Head of caudate nucleus (tissue), 42 donors: ENCODE measurements around the gene ATP2B2.

Source experiments
- DNase-seq, 42 donors: peaks; one replicate each; pipeline versions ENCODE4 v3.0.0 to v3.0.0-alpha.2; 2020 to 2021; ENCODE audit warnings: mixed read lengths in 7 of 42
- intact Hi-C: fragments of 100-400 bp; cut with DNase I; formaldehyde crosslinking; loops from one replicate; pipeline ENCODE4 v1.15.0; 2022

Gene ATP2B2

DNA sequence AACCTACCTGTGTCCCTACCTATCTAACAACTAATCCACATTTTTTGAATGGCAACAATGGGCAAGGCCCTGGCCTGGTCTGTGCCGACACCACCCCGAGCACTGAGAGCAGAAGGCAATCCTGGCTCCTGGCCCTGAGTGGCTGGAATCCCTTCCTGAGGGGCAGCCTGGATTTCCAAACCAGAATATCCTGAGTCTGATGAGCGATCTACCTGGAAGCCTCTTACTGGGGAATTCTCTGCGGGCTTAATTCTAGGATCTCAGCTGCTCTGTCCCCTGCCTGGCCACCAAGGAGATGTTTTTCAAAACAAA, 22.1 kb downstream of the ATP2B2 start:
- intact Hi-C loops, result no loop called here
- no peak for DNase-seq

DNA sequence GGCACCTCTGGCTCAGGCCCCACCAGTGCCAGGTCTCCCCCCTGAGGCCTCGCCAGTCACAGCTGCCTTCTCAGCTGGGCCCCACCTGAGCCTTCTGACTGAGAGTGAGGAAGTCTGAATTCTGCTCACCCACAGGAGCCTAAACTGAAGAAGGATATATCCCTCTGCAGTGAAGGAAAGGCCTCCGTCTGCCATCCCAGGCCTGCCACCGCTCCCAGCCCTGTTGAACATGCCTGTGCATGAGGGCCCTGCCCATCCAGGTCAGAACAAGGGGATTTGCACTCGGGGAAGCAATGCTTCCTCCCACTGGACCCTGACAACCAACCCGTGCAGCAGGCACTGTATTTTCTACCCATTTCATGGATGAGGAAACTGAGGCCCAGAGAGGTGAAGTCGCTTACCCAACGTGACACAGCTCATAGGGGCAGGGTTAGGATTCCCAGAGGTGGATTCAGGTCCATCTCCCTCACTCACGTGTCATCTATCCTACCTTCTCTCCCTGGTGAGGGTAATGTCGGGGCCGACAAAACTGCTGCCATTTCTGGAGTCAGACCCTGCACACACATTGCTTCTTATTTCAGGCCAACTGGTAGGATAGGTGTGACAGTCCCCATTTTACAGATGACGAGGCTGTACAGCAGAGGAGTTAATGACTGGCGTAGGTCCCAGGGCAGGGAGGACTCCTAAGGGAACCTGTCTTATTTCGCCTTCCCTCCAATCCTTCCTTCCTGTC, 22.6 kb downstream of the ATP2B2 start:
- intact Hi-C loops, result no loop called here
- no peak for DNase-seq

DNA sequence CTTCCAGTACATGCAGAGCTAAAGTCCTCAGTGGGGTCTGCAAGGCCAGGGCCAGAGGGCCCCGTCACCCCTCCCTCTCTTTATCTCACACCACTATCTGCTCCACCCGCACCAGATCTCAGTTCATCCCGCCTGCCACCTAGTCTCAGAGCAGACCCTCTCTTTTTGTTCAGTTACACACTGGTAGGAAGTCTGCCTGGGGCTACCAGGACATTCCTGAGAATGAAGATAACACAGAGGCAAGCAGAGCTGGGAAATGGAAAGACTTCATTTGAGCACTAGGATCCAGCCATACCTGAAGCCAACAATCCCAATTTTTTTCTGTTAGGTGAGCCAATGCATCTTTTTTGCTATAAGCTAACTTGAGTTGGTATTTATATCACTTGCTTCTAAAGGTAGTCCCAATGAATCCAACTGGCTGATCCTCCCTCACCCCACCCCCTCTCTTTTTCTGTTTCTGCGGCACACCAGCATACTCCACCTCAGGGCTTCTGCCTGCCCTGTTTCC, 24.5 kb downstream of the ATP2B2 start:
- intact Hi-C loops, result no loop called here
- no peak for DNase-seq

DNA sequence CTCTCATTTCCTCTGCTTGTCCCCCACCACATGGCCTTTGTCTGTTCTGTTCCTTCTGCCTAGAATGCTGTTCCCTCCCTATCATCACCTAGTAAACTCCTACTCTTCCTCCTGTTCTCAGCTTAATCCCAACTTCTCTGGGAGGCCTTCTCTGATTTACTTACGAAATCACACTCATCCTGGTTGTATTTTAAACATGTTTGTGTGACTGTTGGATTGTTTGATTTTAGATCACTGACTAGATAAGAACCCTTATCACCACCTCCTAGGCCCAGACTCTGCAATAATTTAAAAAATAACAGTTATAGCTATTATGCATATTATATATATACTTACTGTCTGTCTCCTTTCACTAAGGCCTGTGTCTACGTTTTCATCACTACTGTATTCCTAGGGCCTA, 26.1 kb downstream of the ATP2B2 start:
- intact Hi-C loops, result no loop called here

DNA sequence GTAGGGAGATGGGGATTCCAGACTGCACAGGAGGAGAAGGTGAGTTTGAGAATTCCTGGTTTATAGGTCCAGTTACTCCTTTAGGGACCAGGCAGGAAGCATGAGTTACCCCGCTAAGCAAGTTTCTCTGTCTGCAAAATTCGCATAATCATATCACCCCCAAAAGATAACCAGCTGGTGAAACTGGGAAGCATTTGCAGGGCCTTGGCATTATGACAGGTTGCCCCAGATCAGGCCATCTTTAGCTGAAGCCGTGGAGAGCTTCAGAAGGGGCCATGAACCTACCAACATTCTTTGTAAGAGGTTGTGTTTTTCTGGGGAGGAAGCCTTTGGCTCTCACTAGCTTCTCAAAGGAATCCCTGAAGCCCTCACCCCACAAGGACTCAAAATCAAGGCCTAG, 29.4 kb downstream of the ATP2B2 start:
- no peak for DNase-seq
- intact Hi-C loops, result no loop called here

More for the DNA sequence above, 26.1 kb downstream of the ATP2B2 start:
- DNase-seq, result no peak

DNA sequence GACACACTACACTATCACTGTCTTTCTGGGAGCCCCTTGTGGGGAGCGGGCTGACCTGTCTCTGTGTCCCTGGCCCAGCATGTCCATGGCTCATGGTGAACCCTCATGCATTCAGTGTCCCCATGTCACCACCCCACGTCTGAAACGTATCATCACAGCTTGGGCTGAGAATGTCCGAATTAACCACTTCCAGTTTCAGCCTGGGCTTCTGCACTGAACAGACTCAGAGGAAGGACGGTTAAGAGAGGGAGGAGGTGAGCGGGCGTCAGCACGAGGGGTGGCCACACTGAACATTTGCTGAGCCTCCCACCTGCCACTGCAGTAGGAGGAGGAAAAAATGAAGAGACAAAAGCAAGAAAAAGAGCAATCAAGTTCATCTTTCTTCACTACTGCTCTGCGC, 30.5 kb downstream of the ATP2B2 start:
- no peak for DNase-seq
- intact Hi-C loops, result no loop called here

DNA sequence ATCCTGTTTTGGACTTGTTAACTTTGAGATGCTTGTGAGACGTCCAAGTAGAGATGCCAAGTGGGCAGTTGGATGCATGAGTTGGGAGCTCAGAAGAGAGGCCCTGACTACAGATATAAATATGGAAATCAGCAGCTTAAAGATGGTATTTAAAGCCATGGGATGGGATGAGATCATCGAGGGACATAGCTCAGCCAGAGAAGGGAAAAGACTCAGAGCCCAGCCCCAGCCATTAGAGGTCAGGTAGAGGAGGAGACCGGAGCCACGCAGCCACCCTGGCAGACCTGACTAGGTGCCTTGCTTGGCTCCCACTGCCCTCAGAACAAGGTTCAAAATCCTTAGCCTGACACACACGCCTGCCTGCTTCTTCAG, 31.1 kb downstream of the ATP2B2 start:
- intact Hi-C loops, result no loop called here
- no peak for DNase-seq

DNA sequence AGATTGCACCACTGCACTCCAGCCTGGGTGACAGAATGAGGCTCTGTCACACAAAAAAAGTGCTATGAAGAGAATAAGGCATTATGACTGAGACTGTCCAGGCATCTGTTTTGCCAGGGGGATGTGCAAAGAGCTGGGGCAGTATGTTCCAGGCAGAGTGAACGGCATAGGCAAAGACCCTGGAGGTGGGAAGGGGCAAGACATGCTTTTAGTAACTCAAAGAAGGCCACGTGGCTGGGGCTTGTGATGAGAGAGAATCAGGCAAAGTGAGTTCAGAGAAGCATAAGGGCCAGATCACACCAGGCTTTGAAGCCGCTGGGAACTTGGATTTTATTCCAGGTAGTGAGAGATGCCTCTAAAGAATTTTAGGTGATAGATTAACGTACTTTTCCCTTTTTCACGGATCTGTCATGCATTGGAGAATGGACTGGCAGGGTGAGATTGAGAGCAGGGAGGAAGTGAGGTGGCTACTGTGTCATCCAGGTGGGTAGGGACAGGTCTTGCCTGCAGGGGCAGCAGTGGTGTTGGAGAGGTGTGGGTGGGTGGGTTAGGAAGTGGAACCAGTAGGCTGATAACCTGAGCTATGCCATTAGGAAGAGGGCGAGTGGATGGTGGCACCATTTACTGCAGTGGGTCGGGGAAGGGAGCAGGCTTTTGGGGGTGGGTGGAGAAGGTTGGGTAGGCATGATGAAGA, 31.7 kb downstream of the ATP2B2 start:
- intact Hi-C loops, result no loop called here
- DNase-seq, result no peak

DNA sequence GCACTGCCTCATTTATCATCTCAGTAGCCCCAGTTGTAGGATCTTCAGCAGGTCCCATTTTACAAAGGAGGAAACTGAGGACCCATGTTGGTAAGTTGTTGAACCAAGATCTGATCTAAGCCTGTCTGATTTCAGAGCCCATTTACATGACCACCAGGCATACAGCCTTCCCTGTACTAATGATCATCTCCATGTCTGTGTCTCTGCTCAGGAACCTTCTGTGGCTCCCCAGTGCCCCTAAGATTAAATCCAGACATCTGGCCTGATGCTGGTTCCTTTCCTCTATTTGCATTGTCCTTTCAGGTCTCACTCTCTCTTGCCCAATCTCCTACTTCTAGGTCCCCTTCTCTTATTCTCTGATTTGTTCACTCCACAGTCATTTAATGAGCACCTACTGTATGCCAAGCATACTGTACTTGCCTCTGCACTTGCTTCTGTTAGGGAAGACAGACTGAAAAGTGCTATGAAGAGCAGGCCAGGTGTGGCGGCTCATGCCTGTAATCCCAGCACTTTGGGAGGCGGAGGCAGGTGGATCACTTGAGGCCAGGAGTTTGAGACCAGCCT, 32.4 kb downstream of the ATP2B2 start:
- intact Hi-C loops, result no loop called here
- DNase-seq, result no peak

DNA sequence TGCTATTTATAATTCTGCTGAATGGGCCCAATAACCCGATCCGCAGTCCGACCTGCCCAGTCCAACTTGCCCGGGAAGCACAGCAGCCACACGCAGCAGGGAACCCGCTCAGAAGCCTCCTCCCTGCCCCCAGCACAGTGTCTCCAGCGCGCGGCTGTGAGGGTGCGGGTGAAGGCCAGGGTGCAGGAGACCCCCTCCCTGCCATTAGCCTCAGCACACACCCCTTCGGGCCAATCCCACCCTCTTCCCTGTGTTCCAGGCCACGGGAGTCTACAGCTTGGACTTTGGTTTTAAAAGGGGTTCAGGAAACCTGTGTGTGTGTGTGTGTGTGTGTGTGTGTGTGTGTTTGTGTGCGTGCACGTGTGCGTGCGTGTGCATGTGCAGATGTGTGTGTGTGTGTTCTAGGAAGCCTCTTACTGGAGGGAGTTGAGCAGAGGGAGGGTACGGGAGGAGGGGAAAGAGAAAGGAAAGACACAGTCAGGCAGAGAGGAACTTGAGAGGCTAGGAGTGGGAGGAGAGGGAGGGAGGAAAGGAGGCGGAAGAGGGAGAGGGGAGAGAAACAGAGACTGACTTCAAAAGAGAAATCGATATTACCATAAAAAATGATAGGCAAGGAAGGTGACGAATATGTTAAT, 34.2 kb downstream of the ATP2B2 start:
- intact Hi-C loops, result no loop called here
- peak in 28 of 42 donors; percentile 18 to 80 (median 43) for DNase-seq

DNA sequence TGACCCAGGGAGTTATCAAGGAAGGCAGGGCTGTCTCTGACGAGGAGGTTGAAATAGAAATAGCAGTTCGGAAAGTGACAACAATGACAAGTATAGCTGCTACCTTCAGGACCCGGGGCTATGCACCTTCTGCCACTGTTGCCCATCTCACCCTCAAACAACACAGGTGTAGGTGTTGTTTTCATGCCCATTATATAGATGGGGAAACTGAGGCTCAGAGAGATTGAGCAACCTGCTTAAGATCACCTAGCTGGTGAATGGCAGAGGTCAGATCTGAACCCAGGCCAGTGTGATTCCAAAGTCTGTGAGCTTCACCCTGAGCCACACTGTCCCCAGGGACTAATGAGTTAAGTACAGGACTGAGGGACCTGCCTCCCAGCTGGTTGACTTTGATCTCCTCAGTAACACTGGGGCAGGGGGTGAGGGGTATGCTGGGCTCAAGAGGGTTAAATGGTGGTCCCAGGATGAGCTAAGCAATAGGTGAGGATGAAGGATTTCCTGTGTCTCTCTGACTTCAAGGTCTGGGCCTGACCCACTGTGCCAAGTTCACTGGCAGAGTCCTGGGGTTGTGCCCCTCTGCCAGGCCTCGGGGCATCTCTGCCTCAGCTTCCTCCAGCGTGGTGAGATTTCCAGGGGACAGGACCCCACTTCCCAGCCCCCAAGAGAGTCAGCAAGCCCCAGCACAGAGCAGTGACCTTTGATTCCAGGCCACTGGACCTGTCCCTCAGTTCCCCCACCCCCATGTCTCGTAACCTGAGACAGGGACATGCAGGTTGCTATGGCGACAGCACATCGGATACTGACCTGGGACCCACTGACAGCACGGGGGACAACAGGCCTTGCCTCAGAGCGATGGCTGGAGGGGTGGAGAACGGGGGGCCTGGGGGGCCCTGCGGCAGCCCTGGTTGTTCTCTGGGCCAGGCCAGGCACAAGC, 35.0 kb downstream of the ATP2B2 start:
- intact Hi-C loops, result no loop called here

DNA sequence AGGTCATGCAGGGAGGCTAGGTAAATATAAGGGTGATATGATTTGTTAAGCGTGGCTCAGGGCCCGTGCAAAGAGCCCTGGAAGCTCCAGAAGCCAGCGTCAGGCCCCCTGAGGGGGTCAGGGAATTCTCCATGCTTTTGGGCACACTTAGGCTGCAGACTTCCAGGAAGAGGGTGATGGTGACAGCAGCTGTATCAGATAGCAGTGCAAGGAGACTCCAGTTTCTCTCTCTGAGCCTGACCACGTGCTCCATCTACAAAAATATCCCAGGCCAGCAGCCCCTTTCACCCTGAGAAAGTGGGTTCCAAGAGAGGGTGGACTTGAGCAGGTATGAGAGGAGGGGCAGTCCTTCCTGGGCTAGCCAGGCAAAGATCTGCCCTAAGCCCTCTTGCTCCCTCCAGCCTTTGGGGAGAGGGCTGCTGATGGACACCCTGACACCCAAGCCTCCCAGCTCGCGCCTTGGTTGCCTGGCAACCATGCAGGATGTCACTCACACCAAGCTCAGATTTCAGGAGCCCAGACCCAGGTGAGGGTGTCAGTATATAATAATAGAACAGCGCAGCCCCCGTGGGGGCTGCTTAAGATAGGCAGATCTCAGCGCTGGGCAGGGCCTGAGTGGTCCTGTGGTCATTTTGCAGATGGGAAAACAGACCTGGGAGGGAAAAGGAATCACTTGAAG, 35.8 kb downstream of the ATP2B2 start:
- no peak for DNase-seq
- intact Hi-C loops, result no loop called here

More for the DNA sequence above, 35.0 kb downstream of the ATP2B2 start:
- DNase-seq, result no peak

DNA sequence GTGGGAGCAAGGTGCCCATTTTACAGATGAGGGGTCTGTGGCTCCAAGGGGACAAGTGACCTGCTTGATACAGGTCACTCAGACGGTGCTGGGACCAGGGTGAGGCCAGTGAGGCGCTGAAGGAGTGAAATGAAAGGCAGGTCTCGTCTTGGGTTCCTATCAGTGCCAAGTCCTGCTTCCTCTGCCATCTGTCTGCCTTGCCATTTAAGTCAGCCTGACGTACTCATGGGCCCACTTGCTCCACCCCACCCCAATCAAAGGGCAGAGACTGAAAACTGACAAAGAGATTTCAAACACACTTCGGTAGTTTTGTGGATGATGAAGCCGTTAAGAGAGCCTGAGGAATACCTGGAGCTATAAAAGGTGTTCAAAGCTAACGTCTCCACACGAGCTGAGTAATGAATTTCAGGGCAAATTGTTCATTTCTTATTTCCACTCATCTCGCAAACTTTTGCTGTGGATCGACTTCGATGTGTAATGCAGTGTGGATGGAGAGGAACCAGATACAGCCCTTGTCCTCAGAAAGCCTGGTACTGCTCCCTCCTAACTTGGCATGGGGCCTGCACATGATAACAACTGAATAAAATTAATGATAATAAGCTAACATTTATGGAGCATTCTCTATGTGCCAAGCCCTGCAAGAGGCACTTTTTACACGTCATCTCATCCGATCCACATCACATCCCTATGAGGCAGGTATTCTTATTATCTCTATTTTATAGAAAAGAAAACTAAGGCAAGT, 36.6 kb downstream of the ATP2B2 start:
- intact Hi-C loops, result no loop called here

DNA sequence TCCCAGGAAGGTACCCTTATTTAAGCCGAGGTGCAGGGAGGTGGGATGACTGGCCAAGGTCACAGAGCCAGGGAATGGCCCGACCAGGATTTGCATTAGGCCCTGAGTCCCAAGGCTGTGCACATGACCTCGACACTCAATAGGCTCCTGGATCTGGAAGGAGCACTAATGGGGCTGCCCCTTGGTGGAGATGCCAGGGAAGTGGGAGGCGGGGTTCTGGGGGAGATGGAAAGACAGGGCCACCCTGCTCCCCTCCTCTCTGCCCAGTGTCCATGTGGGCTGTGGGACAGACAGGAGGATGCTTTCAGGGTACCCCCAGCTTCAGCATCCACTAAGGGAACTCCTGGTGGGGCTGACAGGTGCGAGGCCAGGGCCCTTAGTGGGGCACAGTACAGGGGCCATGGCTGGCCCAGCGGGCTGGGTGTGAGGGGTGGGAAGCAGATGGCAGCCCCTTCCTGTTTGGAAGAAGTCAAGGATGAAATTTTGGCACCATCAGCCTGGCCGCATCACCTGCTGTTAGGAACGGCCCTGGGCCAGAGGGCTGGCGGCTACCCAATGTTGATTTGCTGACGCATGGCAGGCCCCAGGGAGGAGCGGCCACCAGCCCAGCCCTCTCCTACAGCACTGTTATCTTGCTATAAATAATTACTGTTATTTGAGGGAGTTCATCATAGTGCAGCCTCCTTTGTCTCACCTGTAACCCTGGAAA, 37.3 kb downstream of the ATP2B2 start:
- no peak for DNase-seq
- intact Hi-C loops, result no loop called here

More for the DNA sequence above, 36.6 kb downstream of the ATP2B2 start:
- DNase-seq, result no peak

DNA sequence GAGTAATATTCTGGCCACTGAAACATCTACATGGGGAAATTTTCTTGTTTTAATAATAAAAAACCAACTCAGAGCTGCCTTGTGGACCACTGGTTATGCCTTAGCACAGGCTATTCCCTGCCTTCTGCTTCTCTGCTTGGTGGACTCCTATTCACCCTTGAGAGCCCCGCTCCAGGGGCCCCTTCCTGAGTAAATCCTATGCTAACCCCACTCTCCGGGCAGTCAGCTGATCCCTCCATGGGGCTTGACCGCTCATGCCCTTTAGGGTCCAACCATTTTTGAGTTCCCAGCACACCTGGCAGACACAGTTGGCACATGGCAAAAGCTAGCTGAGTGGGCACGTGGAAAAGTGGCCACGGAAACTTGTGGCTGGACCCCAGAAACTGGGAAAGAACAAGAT, 38.2 kb downstream of the ATP2B2 start:
- intact Hi-C loops, result no loop called here
- no peak for DNase-seq

DNA sequence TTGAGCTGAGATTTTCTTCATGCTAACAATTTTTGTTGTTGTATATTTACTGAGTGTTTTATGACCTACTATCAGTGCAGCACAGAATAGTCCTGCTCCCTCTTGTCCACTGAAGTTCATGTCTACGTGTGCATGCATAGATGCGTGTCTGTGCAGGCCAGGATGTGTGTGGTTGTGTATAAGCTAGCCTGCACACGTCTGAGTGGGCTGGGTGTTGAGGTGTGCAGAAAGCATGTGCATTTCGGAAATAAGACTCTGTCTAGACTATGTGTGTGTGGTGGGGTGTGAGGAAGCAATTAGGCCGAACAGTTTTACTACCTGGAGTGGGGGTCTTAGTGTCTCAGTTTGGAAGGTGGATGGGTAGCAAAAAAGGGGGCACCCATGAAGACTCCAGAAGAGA, 39.2 kb downstream of the ATP2B2 start:
- DNase-seq, result no peak
- intact Hi-C loops, result no loop called here

DNA sequence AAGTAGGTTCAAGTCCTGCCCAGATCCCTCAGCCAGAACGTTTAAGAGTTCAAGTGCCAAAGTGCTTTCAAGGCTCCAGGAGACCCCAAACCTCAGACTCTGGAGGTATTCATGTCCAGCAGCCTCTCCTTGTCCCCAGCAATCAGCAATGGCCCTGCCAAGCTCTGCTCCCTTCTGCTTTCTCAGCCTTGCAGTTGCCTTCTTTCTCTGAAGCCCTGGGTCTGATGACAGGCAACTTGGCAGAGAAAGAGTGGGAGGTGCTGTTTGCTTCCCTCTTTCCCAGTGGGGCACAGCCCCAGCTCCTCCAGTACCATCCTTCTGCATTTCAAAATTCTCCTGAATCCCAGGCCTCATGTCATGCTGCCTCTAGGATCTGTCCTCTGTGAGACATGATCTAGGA, 40.2 kb downstream of the ATP2B2 start:
- DNase-seq, result peak in 25 of 42 donors; percentile 24 to 80 (median 49)
- intact Hi-C loops, result no loop called here
